TTC549 (cell line): ENCODE results near the gene KDM4D.
A peak's percentile ranks its signal among the peaks of the same experiment; 100 is the strongest.
"Not testable (repeated sequence)": the region's sequence is repeated elsewhere in the genome, so short reads cannot be mapped to it uniquely, and the experiment has no call there.

ENCODE experiments used
- FAIRE-seq: peaks from 2 replicates; lab custom pipeline; 2012; peaks lifted over from hg19 to GRCh38; lab: Jason Lieb, UNC

Gene KDM4D

GRCh38 chr11:94973099-94973968 lies at the start of gene KDM4D, which contains the start of gene CWC15:
KDM4D (plus strand) TSS chr11:94973709; CDS start chr11:94997373, 23,664 bp downstream.
CWC15 (minus strand) TSS chr11:94973556; CDS start chr11:94972185, 1,371 bp downstream.
- FAIRE-seq, result peak; percentile 92

DNA sequence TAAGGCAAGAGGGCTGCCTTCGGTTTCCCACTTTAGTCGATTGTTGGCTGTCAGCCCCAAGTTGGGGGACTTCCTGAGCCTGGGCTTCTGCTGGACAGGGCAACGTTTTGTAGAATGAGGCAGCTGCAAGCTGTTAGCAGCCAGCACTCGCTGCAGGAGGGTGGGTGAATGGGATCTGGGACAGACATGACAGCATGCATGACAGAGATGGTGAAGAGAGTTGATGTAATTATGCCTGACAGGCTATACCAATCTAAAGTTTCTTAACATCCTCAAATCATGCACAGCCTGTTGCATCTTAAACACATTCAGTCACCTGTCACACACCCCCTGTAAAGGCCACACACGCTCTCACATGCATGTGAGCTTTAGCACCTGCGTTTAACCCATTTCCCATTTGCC lies 49.3 kb upstream of the KDM4D start:
- FAIRE-seq, result no peak

GRCh38 chr11:94924612-94925011 lies 48.9 kb upstream of the KDM4D start:
- FAIRE-seq, result no peak

DNA sequence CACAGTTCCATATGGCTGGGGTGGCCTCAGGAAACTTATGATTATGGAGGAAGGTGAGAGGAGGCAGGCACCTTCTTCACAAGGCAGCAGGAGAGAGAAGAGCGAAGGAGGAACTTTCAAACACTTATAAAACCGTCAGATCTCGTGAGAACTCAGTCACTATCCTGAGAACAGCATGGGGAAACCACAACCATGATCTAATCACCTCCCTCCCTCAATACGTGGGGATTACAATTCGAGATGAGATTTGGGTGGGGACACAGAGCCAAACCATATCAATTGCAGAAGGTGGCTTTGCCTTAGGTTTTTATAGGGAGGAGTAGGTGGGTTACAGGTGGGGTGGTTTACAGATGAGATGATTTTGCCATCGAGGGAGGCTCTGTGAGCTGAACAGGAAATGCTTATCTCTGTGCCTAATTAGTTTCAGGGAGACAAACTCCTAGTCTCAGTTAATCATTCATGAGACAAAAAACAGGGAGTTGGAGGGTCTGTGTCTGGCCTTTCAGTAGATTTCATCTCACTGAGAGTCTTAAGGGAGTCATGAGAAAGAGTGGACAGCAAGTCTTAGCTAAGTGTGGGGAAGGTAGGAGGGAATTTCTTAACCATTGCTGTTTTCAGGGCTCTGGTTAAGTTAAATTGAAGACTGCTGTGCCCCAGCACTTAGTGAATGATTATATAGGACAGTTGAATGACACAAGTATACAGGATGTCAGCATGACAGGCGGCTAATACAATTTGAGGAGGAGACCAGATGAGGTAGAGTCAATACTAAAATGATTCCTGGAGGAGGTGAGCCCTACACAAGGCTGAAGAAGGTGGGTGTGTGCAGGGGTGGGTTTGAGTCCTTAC lies 47.9 kb upstream of the KDM4D start:
- no peak for FAIRE-seq

- FAIRE-seq, result no peak
Observed at GRCh38 chr11:94926271-94926625, 47.3 kb upstream of the KDM4D start.

DNA sequence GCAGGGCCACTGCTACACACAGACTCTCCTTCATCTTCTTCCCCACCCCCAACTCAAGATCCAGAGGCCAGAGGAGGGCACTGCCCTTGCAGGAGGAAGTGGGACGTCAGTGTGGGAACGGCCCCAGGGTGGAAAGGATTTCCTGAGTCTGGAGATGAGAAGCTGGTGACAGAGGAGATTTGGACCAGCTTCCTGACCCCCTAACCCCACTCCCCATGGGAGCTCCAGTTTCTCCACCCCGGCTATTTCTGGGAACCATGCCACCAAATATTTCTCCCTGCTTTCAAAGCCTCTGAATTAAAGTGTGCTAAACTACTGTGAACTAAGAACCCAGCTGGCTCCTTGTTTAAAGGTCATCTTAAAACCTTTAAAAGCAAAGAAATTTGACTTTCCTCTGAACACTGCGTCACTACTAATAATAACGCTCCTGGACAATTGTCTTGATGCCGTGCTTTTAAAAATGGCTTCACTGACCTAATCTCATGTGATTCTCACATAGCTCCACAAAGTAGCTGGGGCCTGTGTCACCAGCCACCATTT lies 46.7 kb upstream of the KDM4D start:
- FAIRE-seq, result no peak

GRCh38 chr11:94928117-94928990 lies 45.2 kb upstream of the KDM4D start:
- FAIRE-seq, result no peak

- FAIRE-seq, result not testable (repeated sequence)
Observed at GRCh38 chr11:94932072-94932471, 41.4 kb upstream of the KDM4D start.

- FAIRE-seq, result no peak
Observed at GRCh38 chr11:94932503-94932902, 41.0 kb upstream of the KDM4D start.

DNA sequence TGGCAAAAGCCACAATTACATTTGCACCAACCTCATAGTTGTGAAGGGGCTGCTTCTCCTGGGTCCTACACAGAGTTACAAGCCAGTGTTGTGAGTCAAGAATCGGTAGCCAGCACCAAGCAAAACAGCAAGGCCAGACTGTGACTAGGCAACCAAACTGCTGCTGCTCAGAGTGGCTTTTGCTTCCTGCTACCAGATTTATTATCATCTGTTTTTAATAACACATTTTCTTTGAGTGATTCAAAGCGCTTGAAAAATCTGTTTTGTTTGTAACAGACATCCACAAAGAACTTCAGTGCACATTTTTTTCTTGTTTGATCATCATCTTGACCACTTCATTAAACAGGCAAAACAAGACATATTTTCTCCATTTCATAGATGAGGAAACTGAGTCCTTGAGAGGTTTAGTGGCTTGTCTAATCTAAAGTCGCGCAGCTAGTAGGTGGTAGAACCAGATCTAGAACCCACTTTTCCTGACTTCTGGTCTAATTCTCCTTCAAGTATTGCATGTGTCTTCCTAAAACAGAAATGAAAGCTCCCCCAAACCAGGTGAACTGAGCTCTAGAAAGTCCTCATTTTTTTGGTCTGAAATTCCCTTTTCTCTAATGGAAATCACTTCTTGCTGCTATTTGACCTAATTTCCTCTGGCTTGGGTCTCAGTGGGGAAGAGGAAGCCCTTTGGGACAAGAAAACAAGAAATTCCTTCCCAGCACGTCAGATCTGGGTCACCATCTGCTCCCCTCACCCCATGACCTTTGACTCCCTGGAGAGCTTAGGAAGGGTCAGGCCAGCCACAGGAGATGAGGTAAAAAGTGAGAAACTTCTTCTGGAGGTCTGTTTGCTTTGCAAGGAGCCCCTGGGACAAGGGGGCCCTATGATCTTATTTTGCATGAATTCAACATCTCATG lies 40.0 kb upstream of the KDM4D start:
- no peak for FAIRE-seq

GRCh38 chr11:94934362-94934761 lies 39.1 kb upstream of the KDM4D start:
- no peak for FAIRE-seq

GRCh38 chr11:94934846-94935245 lies 38.7 kb upstream of the KDM4D start:
- no peak for FAIRE-seq

DNA sequence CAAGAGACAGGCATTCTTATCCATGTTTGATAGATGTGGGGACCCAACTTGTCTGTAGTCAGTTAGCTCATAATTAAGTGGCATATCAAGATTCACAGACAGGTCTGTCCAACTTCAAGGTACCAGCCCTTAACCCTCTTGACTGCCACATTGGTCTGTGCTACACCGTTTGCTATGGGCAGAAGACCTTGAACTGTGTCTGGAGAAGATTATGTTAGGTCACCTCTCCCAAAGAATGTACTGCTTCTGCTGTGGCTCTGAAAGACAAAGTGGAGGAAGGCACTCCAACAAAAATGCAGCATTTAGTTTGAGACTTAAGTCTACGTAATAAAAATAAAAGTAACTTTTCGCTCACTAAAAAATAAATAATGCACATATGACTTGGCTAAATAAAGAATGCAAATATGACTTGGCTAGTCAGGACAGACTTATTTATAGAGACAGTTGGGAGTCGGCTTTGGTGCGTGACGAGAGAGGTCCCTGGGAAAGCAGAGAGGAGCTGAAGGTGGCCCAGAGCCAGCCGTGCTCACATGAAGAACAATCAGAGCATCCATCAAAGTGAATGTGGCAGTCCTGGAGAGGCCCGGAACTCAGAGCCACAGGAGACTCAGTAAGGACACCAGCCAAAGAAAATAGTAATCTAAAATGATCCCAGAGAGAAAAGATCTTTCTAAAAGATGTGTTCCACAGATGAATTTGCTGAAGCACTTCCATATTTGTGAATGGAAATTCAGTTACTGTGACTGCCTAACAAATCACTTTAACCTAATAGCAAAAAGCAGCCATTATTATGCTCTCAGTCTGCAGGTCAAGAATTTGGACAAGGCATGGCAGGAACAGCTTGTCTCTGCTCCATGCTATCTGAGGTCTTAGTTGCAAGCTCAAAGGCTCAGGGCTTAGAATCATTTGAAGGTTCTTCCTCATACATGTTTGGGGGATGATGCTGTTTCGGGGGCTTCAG lies 35.1 kb upstream of the KDM4D start:
- FAIRE-seq, result no peak

- FAIRE-seq, result no peak
Observed at GRCh38 chr11:94939346-94939745, 34.2 kb upstream of the KDM4D start.

DNA sequence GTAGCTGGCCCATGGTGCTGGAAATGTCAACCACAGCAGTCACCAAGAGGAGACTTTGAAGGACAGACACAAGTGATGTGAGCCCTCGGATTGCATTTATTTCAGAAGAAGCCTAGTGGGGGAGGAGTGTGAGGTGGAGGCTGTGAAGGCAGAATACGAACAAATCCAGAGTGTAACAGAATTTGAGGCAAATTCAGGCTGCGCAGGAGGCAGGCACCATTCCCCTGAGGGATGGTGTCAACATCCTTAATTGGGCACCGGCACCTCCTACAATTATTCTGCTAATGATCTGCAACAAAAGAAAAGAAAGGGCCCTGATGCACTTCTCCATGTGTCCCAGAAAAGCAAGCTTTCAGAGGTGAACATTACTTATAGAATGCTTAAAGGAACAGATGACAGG lies 32.4 kb upstream of the KDM4D start:
- no peak for FAIRE-seq

DNA sequence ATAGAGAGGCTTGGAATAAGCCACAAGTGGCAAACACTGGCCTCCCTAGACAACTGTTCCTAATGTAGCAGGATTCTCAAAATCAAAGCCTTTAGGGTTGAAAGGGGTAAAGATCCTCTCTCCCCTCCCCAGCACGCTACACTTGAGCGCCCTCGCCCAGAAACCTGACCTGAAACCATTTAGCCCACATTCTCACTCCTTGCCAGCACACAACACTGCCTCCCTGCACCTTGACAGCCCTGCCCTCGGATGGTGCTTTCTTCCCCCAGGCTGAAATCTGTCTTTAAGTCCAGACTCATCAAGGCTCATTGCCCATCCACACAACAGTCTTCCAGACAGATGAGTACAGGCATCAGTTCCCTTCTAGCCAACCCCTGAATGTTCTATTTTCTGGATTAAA lies 26.7 kb upstream of the KDM4D start:
- FAIRE-seq, result no peak

DNA sequence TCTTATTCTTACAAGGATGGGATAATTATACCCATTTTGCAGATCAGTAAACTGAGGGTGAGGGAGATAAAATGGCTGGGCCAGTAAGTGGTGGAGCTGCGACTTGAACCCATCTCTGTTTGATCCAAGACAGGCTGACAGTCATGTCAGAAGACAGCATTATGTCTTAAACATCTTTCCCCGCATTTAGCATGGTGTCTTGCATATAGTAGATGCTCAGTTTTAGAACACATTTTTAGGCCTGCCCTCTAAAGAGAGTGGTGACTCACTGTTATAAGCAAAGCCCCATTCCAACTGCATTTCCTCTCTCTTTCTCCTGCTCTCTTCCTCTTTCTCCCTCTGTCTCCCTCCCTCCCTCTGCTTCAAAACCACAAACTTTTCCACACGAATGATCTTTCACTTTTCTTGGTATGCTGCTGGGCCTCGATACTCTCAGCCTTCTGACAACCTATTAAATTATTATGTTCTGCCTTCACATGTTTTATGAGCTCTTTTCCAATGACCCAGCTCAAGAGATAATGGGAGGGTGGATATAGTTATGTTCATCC lies 25.4 kb upstream of the KDM4D start:
- no peak for FAIRE-seq

DNA sequence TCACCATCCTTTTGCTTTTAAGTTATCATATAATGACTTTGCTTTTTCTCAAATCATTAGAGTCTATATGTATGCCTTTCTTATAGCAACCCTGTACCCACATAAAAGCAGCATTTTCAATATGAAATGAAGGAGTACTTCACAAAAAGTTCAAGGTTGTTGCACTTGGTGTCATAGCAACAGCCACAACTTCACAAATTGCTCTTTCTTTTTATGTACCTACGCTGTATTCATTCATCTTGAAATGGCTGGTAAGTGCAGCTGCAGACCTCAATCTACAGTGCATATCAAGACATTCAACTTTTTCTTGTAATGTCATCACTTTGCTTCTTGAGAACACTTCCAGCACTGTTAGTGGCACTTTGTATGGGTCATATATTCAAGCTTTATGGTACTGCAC lies 18.8 kb upstream of the KDM4D start:
- no peak for FAIRE-seq

GRCh38 chr11:94956963-94957362 lies 16.5 kb upstream of the KDM4D start:
- FAIRE-seq, result no peak
